Measurements from ENCODE around the gene C5orf22. TPM values are rescaled to one million over a fixed set of nuclear protein-coding genes. Genes with fewer than 3 reads are reported as not detected.

The C5orf22 gene
- total RNA-seq, 1 experiment from 2014 or later, result 40.6 TPM

DNA sequence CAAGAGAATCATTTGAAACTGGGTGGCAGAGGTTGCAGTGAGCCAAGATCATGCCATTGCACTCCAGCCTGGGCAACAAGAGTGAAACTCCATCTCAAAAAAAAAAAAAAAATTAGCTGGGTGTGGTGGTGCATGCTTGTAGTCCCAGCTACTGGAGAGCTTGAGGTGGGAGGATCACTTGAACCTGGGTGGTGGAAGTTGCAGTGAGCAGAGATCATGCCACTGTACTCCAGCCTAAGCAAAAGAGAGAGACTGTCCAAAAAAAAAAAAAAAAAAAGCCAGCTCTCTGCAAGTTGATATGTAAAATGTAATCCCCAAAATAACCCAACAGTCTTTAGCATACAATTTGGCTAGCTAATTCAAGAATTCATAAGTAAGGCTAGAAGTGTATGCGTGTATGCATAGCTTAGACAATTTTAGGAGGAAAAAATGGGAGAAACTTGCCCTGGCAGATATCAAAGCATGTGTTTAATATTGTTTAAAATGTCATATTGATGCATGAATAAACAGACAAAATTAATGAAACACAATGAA lies 36.3 kb downstream of the C5orf22 start:
- no peak for ATAC-seq
- Mint-ChIP-seq H3K36me3 (peaks cover 23% of the 10 kb centered on the region), H3K4me1 (no peaks in the 10 kb centered on the region), H3K27ac (no peak overlapping the region), H3K27me3 (ENCODE audit: low read depth) (peaks cover 3% of the 10 kb centered on the region; the same call in 1 of the 2 replicates), H3K9me3 (peaks cover 28% of the 10 kb centered on the region), H3K4me3 (no peak overlapping the region)
- TF ChIP-seq TCF7 (CRISPR knock-in tag; IDR thresholded peaks at IDR 0.05; ENCODE audit: low read depth) (no peak), NR2C2 (CRISPR knock-in tag; IDR thresholded peaks at IDR 0.05) (no peak)
- TF ChIP-seq, protein P1, sequence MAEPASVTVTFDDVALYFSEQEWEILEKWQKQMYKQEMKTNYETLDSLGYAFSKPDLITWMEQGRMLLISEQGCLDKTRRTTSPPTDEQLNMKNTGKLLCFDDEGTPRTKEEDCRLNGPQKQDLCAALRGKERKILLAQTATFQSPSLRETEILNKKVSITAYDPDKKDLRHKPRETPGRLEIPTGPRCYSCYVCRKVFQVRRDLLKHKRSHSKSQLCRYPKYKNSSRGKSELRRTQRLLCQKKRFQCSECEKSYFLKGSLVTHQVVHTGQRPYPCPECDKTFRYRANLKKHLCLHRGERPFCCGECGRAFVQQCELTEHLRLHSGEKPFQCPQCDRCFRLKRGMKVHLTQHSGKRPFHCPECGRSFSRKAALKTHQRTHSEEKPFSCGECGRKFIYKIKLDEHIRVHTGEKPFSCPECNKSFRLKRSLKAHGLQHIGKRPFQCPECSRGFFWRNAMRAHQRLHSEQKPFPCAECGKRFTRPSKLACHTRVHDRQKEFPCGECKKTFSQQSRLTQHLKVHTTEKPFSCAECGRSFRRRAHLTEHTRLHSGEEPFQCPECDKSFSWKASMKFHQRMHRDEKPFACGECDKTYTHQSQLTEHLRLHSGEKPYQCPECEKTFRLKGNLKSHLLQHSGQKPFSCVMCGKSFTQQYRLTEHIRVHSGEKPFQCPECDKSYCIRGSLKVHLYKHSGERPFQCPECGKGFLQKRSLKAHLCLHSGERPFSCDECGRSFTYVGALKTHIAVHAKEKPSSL (CRISPR knock-in tag; conservative IDR thresholded peaks at IDR 0.05), result no peak
- CTCF ChIA-PET, result interaction anchor here (1.2 kb wide), 1 partner anchor 240 kb away, joined by 3 read pairs; no protein-coding TSS in a partner anchor
- no peak for DNase-seq (ENCODE audit: low spot score)
- POLR2A ChIA-PET, result no interaction called here

DNA sequence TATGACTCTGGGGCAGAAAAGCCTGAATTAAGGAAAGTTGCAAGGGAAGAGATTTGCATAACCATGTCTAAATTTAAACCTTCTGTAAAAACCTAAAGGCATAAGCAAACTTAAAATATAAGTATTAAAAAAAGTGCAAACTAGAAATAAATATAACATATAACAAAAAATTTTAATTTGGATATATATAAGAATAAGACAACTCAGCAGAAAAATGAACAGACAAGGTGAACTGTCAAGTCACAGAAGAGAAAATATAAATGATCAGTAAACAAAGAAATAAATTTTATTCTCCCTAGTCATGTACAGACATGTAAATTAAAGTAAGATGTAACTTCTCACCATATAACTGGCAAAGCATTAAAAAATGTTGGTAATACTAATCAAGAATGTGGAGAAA lies 37.0 kb downstream of the C5orf22 start:
- ChIA-PET POLR2A (no interaction called here), CTCF (no interaction called here)
- TF ChIP-seq GABPB1 (CRISPR knock-in tag; IDR thresholded peaks at IDR 0.05) (no peak), NR3C1 (CRISPR knock-in tag; conservative IDR thresholded peaks at IDR 0.05; ENCODE audit: low read depth) (no peak), MXD4 (CRISPR knock-in tag; IDR thresholded peaks at IDR 0.05; ENCODE audit: borderline replicate concordance) (no peak), ELF4 (CRISPR knock-in tag; IDR thresholded peaks at IDR 0.05; ENCODE audit: low read depth) (no peak)
- TF ChIP-seq, protein P2, sequence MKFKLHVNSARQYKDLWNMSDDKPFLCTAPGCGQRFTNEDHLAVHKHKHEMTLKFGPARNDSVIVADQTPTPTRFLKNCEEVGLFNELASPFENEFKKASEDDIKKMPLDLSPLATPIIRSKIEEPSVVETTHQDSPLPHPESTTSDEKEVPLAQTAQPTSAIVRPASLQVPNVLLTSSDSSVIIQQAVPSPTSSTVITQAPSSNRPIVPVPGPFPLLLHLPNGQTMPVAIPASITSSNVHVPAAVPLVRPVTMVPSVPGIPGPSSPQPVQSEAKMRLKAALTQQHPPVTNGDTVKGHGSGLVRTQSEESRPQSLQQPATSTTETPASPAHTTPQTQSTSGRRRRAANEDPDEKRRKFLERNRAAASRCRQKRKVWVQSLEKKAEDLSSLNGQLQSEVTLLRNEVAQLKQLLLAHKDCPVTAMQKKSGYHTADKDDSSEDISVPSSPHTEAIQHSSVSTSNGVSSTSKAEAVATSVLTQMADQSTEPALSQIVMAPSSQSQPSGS (CRISPR knock-in tag; IDR thresholded peaks at IDR 0.05; ENCODE audit: borderline replicate concordance, low read depth), result no peak
- TF ChIP-seq, protein P3, sequence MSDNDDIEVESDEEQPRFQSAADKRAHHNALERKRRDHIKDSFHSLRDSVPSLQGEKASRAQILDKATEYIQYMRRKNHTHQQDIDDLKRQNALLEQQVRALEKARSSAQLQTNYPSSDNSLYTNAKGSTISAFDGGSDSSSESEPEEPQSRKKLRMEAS (CRISPR knock-in tag; IDR thresholded peaks at IDR 0.05), result no peak
- TF ChIP-seq, protein P4, sequence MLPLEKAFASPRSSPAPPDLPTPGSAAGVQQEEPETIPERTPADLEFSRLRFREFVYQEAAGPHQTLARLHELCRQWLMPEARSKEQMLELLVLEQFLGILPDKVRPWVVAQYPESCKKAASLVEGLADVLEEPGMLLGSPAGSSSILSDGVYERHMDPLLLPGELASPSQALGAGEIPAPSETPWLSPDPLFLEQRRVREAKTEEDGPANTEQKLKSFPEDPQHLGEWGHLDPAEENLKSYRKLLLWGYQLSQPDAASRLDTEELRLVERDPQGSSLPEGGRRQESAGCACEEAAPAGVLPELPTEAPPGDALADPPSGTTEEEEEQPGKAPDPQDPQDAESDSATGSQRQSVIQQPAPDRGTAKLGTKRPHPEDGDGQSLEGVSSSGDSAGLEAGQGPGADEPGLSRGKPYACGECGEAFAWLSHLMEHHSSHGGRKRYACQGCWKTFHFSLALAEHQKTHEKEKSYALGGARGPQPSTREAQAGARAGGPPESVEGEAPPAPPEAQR (CRISPR knock-in tag; IDR thresholded peaks at IDR 0.05), result no peak
- no peak overlapping the region for H3K27ac Mint-ChIP-seq
- no peak overlapping the region for H3K4me3 Mint-ChIP-seq
- ATAC-seq, result no peak
- DNase-seq (ENCODE audit: low spot score), result no peak
- H3K4me1 Mint-ChIP-seq, result no peaks in the 10 kb centered on the region
- peaks cover 25% of the 10 kb centered on the region for H3K9me3 Mint-ChIP-seq
- H3K36me3 Mint-ChIP-seq, result peaks cover 22% of the 10 kb centered on the region
- peaks cover 3% of the 10 kb centered on the region; the same call in 1 of the 2 replicates for H3K27me3 Mint-ChIP-seq (ENCODE audit: low read depth)

DNA sequence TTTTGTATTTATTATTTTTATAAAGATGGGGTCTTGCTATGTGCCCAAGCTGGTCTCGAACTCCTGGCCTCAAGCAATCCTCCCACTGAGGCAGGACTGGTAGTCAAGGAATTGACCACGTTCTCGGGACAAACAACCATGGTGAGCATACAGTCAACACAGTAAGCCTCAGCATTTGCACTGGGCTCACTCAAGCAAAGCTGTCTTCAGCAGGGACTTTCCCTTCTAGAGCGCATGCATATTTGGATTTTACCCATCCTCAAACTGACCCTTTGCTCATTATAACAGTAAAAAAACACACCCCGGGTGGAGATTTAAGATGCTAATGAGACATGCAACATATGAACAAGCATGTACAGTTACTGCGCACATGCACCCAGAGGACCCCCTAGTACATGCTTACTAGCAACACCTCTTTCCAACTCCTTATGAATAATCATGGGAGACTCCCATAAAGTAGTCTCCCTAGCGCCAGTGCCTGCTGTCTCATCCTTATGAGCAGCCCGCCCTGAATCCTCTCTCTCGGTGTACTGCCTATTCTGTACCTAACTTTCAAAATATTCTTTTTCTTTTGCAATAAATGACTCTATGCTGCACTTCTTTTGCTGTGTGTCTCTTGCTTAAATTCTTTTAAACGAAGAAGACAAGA lies 41.5 kb downstream of the C5orf22 start:
- no peaks in the 10 kb centered on the region for H3K27me3 Mint-ChIP-seq (ENCODE audit: low read depth)
- H3K27ac Mint-ChIP-seq, result no peak overlapping the region
- no peak for DNase-seq (ENCODE audit: low spot score)
- CTCF ChIA-PET, result no interaction called here
- TF ChIP-seq, protein P5, sequence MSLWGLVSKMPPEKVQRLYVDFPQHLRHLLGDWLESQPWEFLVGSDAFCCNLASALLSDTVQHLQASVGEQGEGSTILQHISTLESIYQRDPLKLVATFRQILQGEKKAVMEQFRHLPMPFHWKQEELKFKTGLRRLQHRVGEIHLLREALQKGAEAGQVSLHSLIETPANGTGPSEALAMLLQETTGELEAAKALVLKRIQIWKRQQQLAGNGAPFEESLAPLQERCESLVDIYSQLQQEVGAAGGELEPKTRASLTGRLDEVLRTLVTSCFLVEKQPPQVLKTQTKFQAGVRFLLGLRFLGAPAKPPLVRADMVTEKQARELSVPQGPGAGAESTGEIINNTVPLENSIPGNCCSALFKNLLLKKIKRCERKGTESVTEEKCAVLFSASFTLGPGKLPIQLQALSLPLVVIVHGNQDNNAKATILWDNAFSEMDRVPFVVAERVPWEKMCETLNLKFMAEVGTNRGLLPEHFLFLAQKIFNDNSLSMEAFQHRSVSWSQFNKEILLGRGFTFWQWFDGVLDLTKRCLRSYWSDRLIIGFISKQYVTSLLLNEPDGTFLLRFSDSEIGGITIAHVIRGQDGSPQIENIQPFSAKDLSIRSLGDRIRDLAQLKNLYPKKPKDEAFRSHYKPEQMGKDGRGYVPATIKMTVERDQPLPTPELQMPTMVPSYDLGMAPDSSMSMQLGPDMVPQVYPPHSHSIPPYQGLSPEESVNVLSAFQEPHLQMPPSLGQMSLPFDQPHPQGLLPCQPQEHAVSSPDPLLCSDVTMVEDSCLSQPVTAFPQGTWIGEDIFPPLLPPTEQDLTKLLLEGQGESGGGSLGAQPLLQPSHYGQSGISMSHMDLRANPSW (CRISPR knock-in tag; conservative IDR thresholded peaks at IDR 0.05; ENCODE audit: low read depth), result no peak
- TF ChIP-seq GABPB1 (CRISPR knock-in tag; IDR thresholded peaks at IDR 0.05) (no peak), TEAD4 (CRISPR knock-in tag; IDR thresholded peaks at IDR 0.05) (no peak), RELA (CRISPR knock-in tag; IDR thresholded peaks at IDR 0.05; ENCODE audit: borderline replicate concordance) (no peak), IRF2 (CRISPR knock-in tag; IDR thresholded peaks at IDR 0.05; ENCODE audit: borderline replicate concordance, low read depth) (no peak)
- TF ChIP-seq, protein P6, sequence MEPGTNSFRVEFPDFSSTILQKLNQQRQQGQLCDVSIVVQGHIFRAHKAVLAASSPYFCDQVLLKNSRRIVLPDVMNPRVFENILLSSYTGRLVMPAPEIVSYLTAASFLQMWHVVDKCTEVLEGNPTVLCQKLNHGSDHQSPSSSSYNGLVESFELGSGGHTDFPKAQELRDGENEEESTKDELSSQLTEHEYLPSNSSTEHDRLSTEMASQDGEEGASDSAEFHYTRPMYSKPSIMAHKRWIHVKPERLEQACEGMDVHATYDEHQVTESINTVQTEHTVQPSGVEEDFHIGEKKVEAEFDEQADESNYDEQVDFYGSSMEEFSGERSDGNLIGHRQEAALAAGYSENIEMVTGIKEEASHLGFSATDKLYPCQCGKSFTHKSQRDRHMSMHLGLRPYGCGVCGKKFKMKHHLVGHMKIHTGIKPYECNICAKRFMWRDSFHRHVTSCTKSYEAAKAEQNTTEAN (CRISPR knock-in tag; IDR thresholded peaks at IDR 0.05), result no peak
- TF ChIP-seq, protein P7, sequence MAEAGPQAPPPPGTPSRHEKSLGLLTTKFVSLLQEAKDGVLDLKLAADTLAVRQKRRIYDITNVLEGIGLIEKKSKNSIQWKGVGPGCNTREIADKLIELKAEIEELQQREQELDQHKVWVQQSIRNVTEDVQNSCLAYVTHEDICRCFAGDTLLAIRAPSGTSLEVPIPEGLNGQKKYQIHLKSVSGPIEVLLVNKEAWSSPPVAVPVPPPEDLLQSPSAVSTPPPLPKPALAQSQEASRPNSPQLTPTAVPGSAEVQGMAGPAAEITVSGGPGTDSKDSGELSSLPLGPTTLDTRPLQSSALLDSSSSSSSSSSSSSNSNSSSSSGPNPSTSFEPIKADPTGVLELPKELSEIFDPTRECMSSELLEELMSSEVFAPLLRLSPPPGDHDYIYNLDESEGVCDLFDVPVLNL (CRISPR knock-in tag; IDR thresholded peaks at IDR 0.05; ENCODE audit: borderline replicate concordance, low read depth), result no peak
- ATAC-seq, result no peak
- POLR2A ChIA-PET, result no interaction called here
- H3K36me3 Mint-ChIP-seq, result no peaks in the 10 kb centered on the region
- H3K9me3 Mint-ChIP-seq, result no peaks in the 10 kb centered on the region
- H3K4me3 Mint-ChIP-seq, result no peak overlapping the region
- H3K4me1 Mint-ChIP-seq, result no peaks in the 10 kb centered on the region
